Ecto neural progenitor cell (in vitro differentiated cells): ENCODE results near the gene HOXB9.
A peak's percentile ranks its signal among the peaks of the same experiment; 100 is the strongest.

ENCODE experiments used
- DNase-seq: peaks from one replicate; pipeline ENCODE4 v3.0.0-alpha.2; 2018; ENCODE audit warnings: low spot score

The HOXB9 gene

DNA sequence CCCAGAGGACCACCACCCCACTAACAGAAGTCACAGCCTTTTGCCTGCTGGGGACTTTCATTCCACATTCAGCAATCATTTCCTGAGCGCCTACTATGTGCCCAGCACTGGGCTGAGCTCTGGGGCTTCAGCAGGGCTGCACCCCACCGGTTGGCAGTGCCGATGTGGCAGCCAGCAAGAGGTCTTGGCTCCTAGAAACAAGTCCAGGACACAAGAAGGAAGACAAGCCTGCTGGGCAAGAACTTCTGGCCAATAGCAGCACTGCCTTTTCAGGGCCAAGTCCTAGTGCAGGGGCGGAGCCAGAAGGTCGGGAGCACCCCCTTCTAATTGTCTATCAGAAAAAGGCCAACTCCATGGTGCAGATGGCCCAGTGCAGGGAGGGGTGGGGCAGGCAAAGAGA, 13.0 kb upstream of the HOXB9 start:
- DNase-seq = no peak

DNA sequence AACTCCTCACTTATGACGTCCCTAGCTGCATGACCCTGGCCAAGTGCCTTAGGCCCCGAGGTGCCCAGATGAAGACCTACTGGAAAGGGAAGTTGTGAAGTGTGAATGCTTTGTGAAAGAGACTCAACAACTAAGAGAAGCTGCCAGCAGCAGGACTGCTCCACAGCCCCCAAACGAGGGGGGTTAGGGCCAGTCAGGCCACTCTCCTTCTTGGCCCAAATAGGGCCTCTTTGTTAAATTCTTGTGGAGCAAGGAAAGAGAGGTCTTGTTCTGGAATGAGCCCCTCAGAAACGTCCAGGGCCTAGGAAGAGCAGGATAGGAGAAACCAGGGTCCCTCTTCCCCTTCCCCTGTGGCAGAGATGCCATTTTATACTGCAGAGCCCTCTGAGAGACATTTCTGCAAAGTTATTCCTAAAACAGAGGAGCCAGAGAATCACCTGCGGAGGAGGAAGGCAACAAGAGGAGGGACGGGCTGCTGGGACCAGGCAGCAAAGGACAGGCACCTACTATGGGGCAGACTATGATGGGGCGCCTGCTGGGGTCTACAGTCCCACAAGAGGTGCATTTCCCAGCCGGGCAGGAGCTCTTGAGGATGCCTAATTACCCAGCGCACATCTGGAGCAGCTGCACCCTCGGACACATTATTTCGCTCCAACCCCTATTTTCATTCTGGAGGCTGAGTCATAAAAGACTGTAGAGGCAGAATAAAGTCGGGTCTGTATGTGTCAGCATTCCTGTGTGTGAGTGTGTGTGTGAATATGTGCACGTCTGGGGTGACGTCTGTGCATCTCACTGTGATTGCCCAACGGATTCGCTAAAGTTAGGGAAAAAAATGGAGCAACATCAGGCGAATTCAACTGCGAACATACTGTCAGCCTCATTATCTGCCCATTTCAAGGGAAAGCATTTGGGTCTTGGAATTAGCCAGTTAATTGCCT, 11.4 kb upstream of the HOXB9 start:
- DNase-seq = peak; percentile 46

DNA sequence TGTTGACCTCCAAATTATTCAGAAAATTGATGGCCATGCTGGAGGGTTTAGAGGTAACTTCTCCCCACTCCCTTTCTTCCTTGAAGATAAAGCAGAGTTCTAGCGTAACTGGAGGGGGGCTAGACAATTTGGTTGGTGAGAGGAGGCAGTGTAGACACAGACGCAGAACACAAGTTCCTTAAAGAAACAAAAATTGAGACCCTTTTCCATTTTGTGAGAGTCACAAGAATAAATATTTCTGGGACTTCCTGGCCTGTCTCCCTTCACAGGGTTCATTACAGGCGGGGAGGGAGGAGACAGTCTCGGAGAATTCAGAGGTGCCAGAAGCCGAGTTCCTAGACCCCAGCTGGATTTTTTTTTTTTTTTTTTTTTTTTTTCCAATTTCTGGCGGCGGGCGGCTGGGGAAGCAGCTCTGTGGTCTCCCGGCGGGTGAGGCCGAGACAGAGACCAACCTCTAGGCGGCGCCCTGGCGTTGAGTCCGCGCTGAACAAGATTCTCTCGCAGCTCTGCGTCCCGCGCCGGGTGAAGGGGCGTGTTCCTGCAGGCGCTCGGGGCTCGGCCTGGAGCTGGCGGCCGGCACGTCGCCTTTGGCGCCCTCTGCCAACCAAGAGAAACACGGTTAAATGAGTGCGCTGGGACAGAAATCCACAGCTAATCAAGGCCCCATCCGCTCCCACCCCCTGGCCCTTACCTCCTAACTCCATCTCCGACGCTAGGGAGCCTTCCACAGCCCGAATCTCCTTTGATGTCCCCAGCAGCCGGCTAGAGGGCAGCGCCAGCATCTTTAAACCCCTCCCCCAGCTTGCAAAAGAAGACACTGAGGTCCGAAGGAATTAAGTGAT, 10.2 kb upstream of the HOXB9 start:
- DNase-seq = peak; percentile 99

DNA sequence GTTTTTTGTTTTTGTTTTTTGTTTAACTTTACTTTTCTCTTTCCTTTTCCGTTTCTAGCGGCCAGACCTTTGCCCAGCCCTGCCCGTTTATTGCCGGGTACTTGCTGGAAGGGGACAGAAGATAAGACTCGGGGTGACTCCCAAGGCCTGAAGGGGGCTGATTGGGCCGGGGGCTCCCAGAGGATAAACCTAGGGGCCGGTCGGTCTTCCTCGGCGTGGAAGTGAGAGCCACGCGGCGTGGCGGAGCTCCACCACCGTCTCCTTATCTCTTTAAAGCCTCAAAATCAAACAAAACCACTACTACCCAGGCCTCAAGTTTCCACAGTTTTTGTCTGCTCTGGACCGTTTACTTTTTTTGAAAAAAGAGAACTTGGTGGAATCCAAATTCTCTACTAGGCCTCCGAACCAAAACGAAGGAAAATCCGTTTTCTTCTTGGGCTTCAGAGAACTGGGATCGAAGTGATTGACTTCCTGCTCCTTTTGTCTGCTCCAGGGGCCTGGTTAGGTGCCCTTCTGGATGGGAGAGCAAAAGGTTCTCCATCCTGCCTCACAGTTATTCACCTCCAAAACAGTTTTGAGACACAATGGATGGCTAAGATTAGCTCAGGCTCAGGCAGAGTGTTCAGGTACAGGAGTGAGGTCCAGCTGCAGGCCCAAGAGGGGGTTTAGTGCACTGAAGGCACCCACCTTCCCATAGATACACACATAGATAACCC, 8.5 kb upstream of the HOXB9 start:
- DNase-seq = peak; percentile 44

DNA sequence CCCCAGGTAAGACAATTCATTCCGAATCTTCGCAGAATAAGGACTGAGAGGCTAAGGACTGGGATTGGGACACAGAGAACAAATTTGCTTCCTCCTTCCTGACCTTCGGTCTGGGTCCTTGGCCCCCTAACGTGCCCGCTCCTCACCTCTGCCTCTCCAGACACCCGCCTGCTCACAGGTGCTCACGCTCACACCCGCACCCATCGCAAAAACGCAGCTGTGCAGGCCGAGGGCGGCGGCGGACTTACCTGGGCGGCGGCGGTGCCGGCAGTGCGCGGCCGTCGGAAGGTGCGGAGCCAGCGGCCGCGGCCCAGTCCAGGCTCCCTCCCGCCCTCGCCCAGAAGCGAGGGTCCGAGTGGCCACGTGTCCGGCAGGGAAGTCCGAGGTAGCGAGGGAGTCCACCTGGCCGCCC, 7.1 kb upstream of the HOXB9 start:
- no peak for DNase-seq

DNA sequence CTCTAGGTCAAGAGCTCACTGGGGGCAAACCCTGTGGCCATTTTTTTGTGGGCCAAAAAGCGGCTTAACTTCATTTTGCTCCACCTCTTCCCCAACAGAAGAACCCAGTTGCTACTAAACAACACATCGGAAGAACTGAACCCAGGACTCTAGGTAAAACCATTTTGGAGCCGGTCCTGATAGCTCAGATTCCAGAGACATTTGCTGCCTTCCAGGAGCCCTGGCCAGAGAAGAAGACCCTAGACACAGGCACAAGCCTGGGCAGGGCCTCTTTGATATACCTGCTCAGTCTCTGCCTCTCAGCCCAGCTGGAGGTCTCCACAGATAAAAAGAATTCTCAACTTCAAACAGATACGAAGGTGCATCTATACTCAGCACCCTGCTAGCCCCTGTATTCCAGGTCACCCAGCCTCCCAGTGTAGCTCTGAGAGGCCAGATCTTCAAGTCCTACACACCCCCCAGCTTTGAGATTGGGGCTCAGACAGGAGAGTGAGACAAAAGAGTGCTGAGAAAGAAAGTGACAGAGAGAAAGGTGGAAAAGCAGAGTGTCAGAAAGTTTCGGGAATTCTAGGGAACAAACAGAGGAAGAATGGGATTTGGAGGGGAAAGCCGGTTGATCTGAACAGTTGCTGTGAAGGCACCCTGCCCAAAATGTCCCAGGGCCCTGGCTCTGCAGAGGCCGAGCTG, 6.6 kb upstream of the HOXB9 start:
- DNase-seq = no peak

DNA sequence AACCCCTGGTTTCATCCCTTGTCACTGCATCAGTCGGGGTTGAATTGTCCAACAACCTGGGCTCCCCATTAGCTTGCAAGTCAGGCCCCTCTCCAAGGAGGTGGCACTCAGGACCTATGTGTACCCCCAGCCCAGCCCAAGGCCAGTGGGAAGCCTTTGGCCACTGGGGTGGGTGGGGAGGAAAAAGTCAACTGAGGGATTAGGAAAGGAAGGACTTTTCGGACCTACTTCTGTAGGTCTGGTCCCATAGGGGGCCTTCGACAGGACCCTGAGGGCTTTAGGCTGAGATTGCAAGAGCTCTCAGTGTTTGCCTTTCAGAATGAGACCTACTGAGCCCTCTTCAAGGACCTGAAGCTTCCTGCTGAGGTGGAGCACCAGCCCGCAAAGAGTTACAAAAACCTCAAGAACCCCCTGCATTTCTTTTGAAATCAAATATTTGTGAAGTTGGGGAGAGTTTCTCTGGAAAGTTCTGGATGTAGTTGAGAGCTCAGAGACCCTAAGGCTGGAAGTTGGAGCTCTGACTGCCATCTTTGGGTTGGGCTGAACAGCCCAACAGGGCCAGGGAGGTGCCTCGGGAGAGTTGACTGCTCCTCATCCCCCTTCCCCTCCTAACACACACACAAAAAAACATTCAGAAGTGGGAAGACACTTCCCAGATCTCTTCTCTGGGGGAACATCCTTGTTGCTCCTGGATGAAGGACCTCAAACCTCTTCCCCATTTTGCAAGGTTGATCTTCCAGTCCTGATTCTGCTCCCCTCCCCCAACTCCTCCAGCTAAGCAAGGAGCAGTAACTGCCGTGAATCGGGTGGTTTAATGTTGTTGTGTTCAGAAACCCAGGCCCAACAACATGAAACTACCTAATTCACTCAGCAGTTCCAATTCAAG, 5.8 kb upstream of the HOXB9 start:
- no peak for DNase-seq

DNA sequence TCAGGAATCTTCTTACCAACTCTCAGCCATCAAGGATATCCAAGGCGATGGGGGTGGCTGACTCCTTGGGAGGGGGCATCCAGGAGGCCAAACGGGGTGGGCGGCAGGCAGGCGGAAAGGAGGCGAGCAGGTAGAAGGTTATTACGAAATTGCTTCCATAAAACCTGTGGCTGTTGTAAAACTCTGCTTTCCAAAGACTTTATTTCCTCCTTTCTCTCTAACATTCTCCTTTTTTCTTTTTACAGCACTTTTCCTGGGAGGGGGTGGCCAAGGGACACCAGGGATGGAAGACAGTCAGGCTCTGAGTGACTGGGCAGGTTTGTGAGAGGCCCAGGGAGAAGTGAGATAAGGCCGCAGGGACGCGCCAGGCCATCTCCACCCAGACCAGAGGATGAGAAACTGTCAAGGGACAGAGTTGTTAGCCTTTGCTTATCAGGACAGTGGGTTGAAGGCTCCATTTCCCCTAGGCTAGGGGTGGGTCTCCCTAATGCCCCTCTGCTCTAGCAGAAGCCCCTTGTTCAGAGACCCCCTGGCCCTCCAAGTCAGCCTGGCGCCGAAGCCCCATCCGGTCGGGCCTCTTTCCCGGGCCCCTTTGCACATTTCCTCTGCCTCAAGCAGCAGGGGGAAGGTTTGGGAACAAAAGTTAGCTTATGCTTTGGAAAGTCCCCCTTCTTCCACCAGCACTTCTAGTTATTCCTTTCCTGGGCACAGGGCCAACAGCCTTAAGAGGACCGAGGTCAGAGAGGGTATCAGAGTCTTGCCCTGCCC, 5.0 kb upstream of the HOXB9 start:
- no peak for DNase-seq

DNA sequence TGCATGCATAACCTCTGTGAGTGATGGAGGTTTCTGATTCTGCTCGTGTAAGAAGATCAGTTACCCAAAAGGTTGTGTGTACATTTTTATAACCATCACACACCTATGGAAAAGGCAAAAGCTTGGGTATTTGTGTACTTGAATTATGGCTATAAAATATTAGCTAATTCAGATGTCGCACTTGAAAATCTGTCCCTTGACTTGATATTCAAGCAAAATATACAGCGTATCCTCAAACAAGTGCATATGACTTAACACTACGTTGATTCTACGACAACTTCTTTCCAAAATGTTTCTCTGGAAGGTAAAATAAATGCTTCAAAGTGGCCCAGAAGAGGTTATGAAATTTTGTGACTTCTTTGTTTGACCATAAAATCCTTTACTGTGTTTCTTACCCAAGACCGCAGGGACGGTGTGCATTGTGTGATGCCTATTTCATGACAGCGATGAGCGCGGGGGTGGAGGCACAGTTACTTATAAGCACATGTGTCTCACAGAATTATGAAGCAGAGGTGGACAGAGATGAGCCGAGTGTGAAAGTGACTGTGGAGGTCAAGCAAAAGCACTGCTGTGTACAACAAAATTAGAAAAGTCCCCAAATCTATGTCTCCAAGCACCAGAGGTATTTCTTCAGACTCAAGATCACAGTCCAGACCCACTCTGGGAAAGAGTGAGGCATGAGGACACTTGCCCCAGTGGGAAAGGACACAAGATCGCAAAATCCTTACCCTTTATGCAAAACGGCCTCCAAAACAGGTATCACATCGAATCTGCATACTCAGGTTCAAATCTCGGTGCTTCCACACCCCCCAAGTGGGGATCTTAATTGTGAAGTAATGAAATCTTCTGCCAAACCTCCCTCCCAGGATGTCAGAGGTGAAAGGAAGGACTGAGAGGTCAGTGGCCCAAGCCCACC, 4.1 kb upstream of the HOXB9 start:
- no peak for DNase-seq

DNA sequence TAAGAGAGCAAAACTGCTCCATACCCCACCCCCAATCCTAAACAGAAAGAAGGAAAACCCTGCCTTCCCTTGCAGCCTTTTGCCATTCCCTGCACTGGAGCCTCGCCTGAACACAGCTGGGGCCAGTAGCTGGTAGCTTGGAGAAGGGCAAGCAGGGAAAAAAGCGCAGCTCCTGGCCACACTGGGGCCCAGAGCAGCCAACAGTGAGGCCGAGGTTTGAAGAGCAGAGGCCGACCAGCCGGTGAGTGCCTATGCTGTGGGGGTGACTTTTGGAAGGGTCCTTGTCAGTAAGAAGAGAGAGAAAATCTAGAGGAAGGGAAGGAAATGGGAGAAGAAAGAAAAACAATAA, 3.2 kb upstream of the HOXB9 start:
- DNase-seq = no peak

DNA sequence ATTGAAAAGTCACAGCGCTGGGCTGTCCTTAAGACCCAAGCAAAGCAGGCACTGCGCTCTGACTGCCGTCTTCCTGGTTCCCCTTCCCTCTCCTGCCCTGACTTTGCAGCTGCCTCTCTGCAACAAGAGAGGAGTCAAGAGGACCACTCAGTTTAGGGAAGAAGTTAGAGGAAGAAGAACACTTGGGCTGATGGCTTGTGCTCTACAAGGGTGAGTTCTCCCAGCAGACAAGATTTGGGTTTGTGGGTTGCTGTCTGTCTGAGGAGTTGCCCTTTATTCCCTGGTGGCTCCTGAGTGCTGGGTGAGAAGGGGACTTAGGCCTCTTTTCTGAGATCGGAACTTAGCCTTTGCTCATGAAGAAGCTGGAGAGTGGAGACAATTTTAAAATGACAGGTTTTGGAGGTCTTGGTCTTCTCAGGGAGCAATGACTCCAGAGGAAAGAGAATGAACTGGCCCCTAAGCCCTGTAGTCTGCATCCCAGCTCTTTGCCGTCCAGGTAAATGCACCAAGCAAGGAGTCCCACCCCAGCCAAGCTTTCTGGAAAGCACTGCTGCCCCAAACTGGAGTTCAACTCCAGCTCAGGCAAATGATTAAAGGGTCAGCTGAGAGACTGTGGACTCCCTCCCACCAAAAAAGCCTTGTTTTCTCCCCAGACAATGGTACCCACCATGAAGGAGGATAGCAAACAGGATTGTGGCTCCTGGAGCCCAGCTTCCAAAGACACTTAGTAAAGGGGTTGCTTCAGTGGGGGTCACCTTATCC, 2.7 kb upstream of the HOXB9 start:
- no peak for DNase-seq

DNA sequence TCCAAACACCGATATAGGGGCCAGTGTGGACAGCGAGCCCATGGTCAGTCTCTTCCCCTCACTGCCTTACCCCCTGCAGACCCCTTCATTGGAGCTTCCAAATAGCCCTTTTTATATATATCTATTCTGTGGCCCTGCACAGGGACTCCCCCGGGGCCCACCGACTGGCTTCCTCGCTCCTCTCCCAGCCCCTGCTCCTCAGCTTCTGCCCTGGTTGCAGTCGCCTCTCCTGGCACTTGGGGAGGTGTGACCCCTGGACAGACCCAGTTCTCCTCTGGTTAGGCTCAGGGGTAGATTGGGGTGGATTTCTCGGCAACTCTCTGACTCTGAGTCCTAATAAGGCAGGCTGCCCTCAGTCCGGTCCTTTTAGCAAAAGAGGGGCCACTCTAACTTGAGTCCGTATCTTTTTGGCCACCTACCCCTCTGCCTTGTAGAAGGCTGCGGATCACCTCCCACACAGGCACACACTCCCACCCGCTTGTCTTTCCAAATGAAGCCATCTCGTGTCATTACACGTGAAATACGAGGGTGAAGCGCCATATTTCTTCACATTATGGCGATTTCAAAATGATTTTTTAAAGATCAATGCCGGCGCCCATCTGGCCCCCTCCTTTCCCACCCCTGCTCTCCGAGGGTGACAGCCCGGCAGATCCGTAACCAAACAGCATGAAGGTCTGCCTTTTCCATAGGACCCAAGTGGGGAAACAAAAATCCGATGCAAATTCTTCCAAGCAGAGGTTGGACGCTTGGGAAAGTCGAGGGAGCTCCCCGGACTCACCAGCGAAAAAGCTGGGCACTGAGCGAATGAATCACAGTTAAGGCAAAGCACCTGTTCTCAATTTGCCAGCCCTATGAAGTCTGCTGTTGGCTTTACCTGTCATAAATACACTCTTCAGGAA, 1.7 kb upstream of the HOXB9 start:
- DNase-seq = no peak

DNA sequence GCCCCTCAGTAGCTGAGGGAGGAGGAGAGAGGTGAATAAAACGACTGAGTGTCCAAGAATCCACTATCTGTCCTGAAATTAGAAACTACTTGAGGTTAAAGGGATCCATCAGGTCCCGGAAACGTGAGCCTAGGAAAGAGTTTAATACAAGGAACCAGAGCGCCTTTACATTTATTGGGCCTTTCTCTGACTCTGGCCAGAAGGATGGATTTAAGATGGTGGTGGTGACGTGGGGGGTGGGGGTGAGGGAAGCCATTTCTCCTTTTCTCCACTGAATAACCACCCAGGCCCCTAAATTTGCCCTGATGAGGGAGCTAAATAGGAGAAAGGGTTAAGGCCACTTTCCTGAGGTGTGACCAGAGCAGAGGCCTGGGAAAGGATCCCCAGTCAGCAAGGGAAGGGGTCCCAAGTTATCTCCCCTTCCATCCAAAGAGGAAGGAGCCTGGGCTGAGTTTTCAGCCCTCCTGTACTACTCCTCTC, 1.0 kb upstream of the HOXB9 start:
- no peak for DNase-seq

DNA sequence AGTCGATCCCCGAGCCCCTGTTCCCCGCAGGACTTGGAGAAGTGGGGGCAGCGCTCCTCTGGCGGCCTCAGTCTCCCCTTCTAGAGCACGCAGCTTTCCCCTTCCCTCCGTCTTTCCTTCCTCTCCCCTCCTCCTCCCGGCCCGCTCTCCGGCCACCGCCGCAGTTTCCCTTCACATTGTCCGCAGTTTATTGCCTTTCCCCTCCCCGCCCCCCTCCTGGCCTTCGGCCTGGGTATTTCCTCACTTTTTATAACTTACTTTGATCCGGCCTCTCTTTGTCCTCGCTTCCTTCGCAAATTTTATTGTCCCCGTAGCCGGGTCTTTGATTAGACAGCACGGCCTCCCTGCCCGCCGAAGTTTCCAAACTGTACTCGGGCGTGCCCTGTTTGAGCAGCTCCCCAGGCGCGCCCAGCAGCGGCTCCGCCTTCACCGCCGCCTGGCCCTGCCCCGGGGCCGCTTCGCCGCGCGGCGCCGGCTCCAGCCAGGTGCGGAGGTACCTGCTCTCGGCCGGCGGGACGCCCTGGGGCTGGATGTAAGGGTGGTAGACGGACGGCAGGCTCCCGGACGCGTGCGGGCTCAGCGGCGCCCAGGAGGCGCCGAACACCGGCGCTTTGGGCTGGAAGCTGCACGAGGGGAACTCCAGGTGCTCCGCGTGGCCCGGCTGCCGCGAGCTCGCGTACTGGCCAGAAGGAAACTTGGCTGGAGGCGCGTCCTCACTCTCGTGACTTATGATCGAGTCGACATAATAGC, 488 bp downstream of the HOXB9 start:
- DNase-seq = no peak

DNA sequence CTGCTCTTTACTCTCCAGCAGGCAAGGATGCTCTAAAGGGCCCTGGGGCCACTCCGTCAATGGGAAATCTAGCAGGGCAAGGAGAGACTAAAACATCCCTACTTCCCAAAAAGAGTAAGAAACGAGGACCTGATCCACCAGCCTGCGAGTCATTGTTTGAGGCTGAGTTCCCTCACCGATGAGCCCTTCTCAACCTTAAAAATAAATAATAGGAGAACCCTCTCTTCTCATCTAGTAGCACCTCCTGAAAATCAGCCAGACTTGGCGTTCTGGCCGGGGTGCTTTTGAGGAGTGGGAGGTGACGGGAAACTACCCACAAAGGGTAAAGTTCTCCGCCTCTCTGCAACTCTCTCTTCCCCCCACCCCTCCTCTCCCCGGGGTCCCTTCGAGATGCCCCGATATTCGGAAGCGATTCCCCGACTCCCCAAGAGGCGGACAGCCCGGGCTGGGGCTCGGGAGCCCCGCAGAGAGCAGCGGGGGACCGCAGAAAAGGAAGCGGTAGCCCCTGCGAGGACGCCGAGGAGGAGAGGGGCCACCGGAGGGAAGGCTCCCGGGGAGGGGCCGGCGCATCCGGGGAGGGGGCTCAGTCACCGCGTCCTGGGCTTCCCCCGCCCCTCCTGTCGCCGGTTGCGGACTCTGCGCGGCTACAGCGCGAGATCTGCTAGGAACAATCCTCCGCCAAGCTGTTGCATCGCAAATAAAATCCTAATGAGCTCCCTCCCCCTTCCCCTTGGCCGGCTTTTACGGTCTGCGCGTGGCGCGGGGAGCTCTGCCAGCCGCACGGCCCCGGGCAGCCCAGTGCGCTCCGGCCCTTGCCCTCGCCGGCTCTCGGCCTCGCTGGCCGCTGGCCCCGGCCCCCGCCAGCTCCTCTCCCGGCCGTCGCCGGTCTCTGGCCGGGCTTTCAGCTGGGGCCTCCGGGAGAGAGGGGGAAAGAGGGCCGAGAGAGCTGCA, 1.3 kb downstream of the HOXB9 start:
- no peak for DNase-seq
